ENCODE results near the gene RNF40.

The RNF40 gene

DNA sequence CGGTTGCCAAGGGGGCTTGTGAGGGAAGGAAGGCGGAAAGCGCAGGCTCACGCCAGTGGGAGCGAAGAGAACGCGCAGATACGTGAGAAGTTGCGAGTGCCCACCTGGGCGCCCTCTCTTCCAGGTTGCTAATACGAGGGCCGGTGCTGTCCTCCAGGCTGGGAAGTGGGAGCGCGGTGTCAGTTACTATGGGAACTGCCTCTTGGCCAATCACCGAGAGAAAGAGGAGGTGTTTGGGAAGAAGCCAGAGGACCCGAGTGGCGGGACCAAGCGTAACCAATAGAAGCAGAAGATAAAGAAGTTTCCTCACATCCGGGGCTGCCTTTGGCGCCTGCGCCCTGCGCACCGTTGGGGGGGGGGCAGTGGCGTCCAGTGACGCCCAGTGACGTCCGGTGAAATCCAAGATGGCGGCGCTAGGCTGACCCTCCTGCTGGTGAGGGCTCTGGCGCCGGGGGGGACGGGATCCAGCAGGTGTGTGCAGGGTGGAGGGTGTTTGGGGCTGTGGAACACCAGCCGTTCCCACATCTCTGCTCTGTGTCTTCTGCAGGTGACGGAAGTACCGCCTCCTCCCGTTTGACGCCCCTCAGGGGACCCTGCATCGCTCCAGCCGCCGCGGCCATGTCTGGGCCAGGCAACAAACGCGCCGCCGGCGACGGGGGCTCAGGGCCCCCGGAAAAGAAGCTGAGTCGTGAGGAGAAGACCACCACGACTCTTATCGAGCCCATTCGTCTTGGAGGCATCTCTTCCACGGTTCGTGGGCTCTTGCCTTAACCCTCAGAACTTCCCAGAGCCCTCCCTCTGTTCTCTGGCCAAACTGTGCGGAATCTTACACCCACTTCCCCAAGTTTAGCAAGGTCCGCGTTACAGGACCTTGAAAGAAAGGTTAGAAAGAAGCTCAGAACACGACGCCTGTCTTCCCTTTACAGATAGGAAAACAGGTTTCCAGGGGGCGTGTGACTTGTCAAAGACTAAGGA is at the start of gene RNF40, which contains the start of gene CFAP119:
TSS of gene RNF40 (plus strand) at position 395 of the 975 bp plus-strand sequence. CDS start at position 619, 224 bp downstream.
TSS of gene CFAP119 (minus strand) at position 135 of the 975 bp plus-strand sequence. CDS start 314 bp downstream, outside the sequence.
- Histone ChIP-seq H3K36me3 (ENCODE audit: insufficient read depth, low read depth, low read length) (peaks cover 49% of the 10 kb centered on the region), H3K9ac (ENCODE audit: low read depth, low read length) (peak within 1 kb of the TSS; percentile 92), H3K9me3 (ENCODE audit: insufficient read depth, low read depth, low read length) (no peaks in the 10 kb centered on the region), H3K27me3 (ENCODE audit: insufficient read depth, low read length) (no peaks in the 10 kb centered on the region), H3K4me1 (ENCODE audit: insufficient read depth, low read length) (no peaks in the 10 kb centered on the region; the same call in none of the 2 replicates), H3K4me3 (ENCODE audit: low read length) (peak within 1 kb of the TSS; percentile 96), H3K27ac (ENCODE audit: low read length) (peak within 1 kb of the TSS; percentile 84)

GRCh38 chr16:30715750-30716445 is 46.2 kb upstream of the RNF40 start:
- Histone ChIP-seq H3K9me3 (ENCODE audit: insufficient read depth, low read depth, low read length) (no peaks in the 10 kb centered on the region), H3K4me3 (ENCODE audit: low read length) (no peak overlapping the region), H3K27ac (ENCODE audit: low read length) (no peak overlapping the region), H3K36me3 (ENCODE audit: insufficient read depth, low read depth, low read length) (peaks cover 89% of the 10 kb centered on the region), H3K4me1 (ENCODE audit: insufficient read depth, low read length) (no peaks in the 10 kb centered on the region), H3K9ac (ENCODE audit: low read depth, low read length) (no peak overlapping the region), H3K27me3 (ENCODE audit: insufficient read depth, low read length) (no peaks in the 10 kb centered on the region)

DNA sequence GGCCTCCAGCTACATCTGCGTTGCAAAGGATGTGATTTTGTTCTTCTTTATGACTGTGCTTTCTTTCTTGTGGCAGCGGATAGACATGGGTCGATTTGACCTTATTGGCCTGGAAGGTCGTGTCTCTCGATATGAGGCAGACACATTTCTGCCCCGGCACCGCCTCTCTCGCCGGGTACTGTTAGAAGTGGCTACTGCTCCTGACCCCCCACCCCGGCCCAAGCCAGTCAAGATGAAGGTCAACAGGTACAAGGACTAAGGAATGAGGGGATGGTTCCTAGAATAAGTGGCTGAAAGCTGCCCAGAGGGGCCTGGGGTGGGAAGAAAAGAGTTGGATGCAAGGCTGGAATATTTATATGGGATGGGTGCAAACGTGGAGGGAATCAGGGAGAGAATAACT is 42.0 kb upstream of the RNF40 start:
- Histone ChIP-seq H3K4me3 (ENCODE audit: low read length) (no peak overlapping the region), H3K27ac (ENCODE audit: low read length) (no peak overlapping the region), H3K4me1 (ENCODE audit: insufficient read depth, low read length) (no peaks in the 10 kb centered on the region), H3K36me3 (ENCODE audit: insufficient read depth, low read depth, low read length) (peaks cover 94% of the 10 kb centered on the region), H3K9ac (ENCODE audit: low read depth, low read length) (no peak overlapping the region), H3K9me3 (ENCODE audit: insufficient read depth, low read depth, low read length) (no peaks in the 10 kb centered on the region), H3K27me3 (ENCODE audit: insufficient read depth, low read length) (no peaks in the 10 kb centered on the region)

- H3K9me3 ChIP-seq (ENCODE audit: insufficient read depth, low read depth, low read length): no peaks in the 10 kb centered on the region
- no peaks in the 10 kb centered on the region for H3K27me3 ChIP-seq (ENCODE audit: insufficient read depth, low read length)
- peaks cover 95% of the 10 kb centered on the region for H3K36me3 ChIP-seq (ENCODE audit: insufficient read depth, low read depth, low read length)
- H3K27ac ChIP-seq (ENCODE audit: low read length): no peak overlapping the region
- no peak overlapping the region for H3K9ac ChIP-seq (ENCODE audit: low read depth, low read length)
- H3K4me1 ChIP-seq (ENCODE audit: insufficient read depth, low read length): no peaks in the 10 kb centered on the region
- no peak overlapping the region for H3K4me3 ChIP-seq (ENCODE audit: low read length)
Observed at GRCh38 chr16:30720694-30721093, 41.4 kb upstream of the RNF40 start.

DNA sequence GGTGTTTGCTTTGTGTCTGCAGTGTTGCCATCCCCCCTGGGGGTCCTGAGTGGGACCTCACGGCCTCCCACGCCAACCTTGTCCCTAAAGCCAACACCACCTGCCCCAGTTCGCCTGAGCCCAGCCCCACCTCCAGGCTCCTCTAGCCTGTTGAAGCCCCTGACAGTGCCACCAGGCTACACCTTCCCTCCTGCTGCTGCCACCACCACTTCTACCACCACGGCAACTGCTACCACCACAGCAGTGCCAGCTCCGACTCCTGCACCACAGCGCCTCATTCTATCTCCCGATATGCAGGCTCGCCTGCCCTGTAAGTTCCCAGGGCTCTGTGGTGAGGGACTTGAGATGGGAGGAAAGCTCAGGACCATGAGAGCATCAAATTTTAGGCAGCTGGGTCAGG is 41.0 kb upstream of the RNF40 start:
- H3K9me3 ChIP-seq (ENCODE audit: insufficient read depth, low read depth, low read length): no peaks in the 10 kb centered on the region
- no peak overlapping the region for H3K4me3 ChIP-seq (ENCODE audit: low read length)
- H3K9ac ChIP-seq (ENCODE audit: low read depth, low read length): no peak overlapping the region
- H3K4me1 ChIP-seq (ENCODE audit: insufficient read depth, low read length): no peaks in the 10 kb centered on the region
- H3K36me3 ChIP-seq (ENCODE audit: insufficient read depth, low read depth, low read length): peaks cover 95% of the 10 kb centered on the region
- H3K27ac ChIP-seq (ENCODE audit: low read length): no peak overlapping the region
- no peaks in the 10 kb centered on the region for H3K27me3 ChIP-seq (ENCODE audit: insufficient read depth, low read length)

- H3K9ac ChIP-seq (ENCODE audit: low read depth, low read length): no peak overlapping the region
- H3K4me3 ChIP-seq (ENCODE audit: low read length): no peak overlapping the region
- H3K27me3 ChIP-seq (ENCODE audit: insufficient read depth, low read length): no peaks in the 10 kb centered on the region
- H3K36me3 ChIP-seq (ENCODE audit: insufficient read depth, low read depth, low read length): peaks cover 95% of the 10 kb centered on the region
- no peaks in the 10 kb centered on the region for H3K4me1 ChIP-seq (ENCODE audit: insufficient read depth, low read length)
- H3K27ac ChIP-seq (ENCODE audit: low read length): no peak overlapping the region
- no peaks in the 10 kb centered on the region for H3K9me3 ChIP-seq (ENCODE audit: insufficient read depth, low read depth, low read length)
Observed at GRCh38 chr16:30721606-30722005, 40.5 kb upstream of the RNF40 start.

DNA sequence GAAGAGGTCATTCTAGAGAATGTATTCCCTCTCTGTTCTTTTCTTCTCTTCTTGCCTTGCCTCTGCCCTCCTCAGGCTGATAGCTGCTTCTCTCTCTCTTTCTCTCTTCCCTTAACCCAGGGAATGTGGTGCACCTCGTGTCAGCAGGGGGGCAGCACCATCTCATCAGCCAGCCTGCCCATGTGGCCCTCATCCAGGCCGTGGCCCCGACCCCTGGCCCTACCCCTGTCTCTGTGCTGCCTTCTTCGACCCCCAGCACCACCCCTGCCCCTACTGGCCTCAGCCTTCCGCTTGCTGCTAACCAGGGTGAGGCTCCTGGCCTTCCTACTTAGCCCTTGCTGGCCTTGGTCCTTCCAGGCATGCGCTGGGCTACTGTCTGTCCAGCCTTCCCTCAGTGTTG is 39.7 kb upstream of the RNF40 start:
- Histone ChIP-seq H3K4me3 (ENCODE audit: low read length) (no peak overlapping the region), H3K9me3 (ENCODE audit: insufficient read depth, low read depth, low read length) (no peaks in the 10 kb centered on the region), H3K36me3 (ENCODE audit: insufficient read depth, low read depth, low read length) (peaks cover 93% of the 10 kb centered on the region), H3K27me3 (ENCODE audit: insufficient read depth, low read length) (no peaks in the 10 kb centered on the region), H3K4me1 (ENCODE audit: insufficient read depth, low read length) (no peaks in the 10 kb centered on the region), H3K27ac (ENCODE audit: low read length) (no peak overlapping the region), H3K9ac (ENCODE audit: low read depth, low read length) (no peak overlapping the region)

- no peak overlapping the region for H3K9ac ChIP-seq (ENCODE audit: low read depth, low read length)
- no peak overlapping the region for H3K4me3 ChIP-seq (ENCODE audit: low read length)
- no peak overlapping the region for H3K27ac ChIP-seq (ENCODE audit: low read length)
- H3K36me3 ChIP-seq (ENCODE audit: insufficient read depth, low read depth, low read length): peaks cover 90% of the 10 kb centered on the region
- no peaks in the 10 kb centered on the region for H3K9me3 ChIP-seq (ENCODE audit: insufficient read depth, low read depth, low read length)
- H3K27me3 ChIP-seq (ENCODE audit: insufficient read depth, low read length): no peaks in the 10 kb centered on the region
- no peaks in the 10 kb centered on the region; the same call in 1 of the 2 replicates for H3K4me1 ChIP-seq (ENCODE audit: insufficient read depth, low read length)
Observed at GRCh38 chr16:30722916-30723315, 39.2 kb upstream of the RNF40 start.

GRCh38 chr16:30723725-30724355 is 38.3 kb upstream of the RNF40 start:
- H3K36me3 ChIP-seq (ENCODE audit: insufficient read depth, low read depth, low read length): peaks cover 93% of the 10 kb centered on the region
- H3K27ac ChIP-seq (ENCODE audit: low read length): no peak overlapping the region
- peaks cover 7% of the 10 kb centered on the region for H3K4me1 ChIP-seq (ENCODE audit: insufficient read depth, low read length)
- H3K4me3 ChIP-seq (ENCODE audit: low read length): no peak overlapping the region
- no peaks in the 10 kb centered on the region for H3K27me3 ChIP-seq (ENCODE audit: insufficient read depth, low read length)
- no peaks in the 10 kb centered on the region for H3K9me3 ChIP-seq (ENCODE audit: insufficient read depth, low read depth, low read length)
- H3K9ac ChIP-seq (ENCODE audit: low read depth, low read length): no peak overlapping the region

DNA sequence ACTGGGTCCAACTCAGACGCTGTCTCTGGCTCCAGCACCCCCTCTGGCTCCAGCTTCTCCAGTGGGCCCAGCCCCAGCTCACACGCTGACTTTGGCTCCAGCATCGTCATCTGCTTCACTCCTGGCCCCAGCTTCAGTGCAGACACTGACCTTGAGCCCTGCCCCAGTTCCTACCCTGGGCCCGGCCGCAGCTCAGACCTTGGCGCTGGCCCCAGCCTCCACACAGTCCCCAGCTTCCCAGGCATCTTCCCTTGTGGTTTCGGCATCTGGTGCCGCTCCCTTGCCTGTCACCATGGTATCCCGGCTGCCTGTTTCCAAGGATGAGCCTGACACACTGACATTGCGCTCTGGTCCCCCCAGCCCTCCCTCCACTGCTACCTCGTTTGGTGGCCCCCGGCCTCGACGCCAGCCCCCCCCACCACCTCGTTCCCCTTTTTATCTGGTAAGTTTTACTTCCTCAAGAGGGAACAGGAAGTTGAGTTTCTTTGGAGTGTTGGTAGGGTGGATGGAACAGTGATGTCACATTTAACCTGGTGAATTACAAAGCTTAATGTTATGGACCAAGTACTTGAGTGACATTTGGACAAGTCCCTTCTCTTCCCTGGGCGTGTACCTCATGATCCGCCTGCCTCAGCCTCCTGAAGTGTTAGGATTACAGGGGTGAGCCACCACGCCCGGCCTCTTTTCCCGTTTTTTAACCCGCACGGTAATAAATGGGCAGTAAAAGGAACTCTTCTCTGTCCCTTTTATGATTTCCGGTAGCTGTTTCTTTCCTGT is 37.3 kb upstream of the RNF40 start:
- no peak overlapping the region for H3K9ac ChIP-seq (ENCODE audit: low read depth, low read length)
- peaks cover 7% of the 10 kb centered on the region for H3K4me1 ChIP-seq (ENCODE audit: insufficient read depth, low read length)
- H3K4me3 ChIP-seq (ENCODE audit: low read length): no peak overlapping the region
- H3K36me3 ChIP-seq (ENCODE audit: insufficient read depth, low read depth, low read length): peaks cover 95% of the 10 kb centered on the region
- no peaks in the 10 kb centered on the region for H3K9me3 ChIP-seq (ENCODE audit: insufficient read depth, low read depth, low read length)
- no peak overlapping the region for H3K27ac ChIP-seq (ENCODE audit: low read length)
- no peaks in the 10 kb centered on the region for H3K27me3 ChIP-seq (ENCODE audit: insufficient read depth, low read length)

DNA sequence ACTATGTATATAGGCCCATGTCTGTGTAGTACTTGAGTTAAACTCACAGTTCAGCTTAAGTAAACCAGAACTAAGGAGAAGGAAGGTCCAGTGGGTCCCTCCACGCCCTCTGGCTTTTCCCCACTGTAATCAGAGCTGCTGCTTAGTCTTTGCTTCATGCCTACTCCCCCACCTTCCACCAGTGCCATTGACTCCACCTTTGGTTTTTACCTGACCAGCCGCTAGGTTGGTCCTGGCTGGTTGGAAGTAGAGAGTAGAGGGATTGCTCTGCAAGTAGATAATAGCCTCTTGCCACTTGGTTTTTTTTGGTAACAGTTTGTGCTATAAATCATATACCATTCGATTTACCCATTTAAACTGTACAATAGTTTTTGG is 36.7 kb upstream of the RNF40 start:
- Histone ChIP-seq H3K27me3 (ENCODE audit: insufficient read depth, low read length) (no peaks in the 10 kb centered on the region), H3K4me3 (ENCODE audit: low read length) (no peak overlapping the region), H3K9ac (ENCODE audit: low read depth, low read length) (no peak overlapping the region), H3K36me3 (ENCODE audit: insufficient read depth, low read depth, low read length) (peaks cover 94% of the 10 kb centered on the region), H3K4me1 (ENCODE audit: insufficient read depth, low read length) (peaks cover 7% of the 10 kb centered on the region), H3K9me3 (ENCODE audit: insufficient read depth, low read depth, low read length) (no peaks in the 10 kb centered on the region), H3K27ac (ENCODE audit: low read length) (no peak overlapping the region)

Data from iPS-20b (cell line).